GM19463 (cell line): ENCODE data around the gene PLP1.
A peak's percentile ranks its signal among the peaks of the same experiment; 100 is the strongest.
"Not testable (repeated sequence)": the region's sequence is repeated elsewhere in the genome, so short reads cannot be mapped to it uniquely, and the experiment has no call there.

Experiments used
- ATAC-seq: cut with Tn5 transposase; IDR thresholded peaks from one replicate; pipeline ENCODE4 v1.9.1; 2021; ENCODE audit warnings: mild to moderate bottlenecking, moderate library complexity; ENCODE audit not compliant: unreplicated experiment

PLP1 gene

GRCh38 chrX:103780336-103781061 lies 3.9 kb downstream of the PLP1 start:
- no peak for ATAC-seq

- ATAC-seq: no peak
These were observed 4.4 kb downstream of the PLP1 start for GRCh38 chrX:103781062-103781402.

DNA sequence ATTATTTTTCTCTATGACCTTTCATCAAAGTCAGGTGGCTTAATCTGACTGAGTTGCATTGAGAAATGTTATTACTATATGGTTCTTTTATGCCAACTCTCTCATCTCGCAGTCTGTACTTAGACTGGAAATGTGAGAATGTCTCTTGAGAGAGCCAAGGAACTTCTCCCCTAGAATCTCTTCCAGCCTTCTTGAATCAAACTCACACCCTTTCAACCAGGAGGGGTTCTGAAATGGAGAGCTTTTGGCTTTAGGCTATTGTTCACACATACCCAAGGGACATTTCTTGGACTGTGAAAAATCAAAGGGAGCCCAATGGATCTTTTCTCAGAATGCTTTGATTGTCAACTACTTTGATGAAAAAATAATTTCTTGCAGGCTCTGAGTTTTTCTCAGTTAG lies 5.1 kb downstream of the PLP1 start:
- no peak for ATAC-seq

- no peak for ATAC-seq
These were observed 6.0 kb downstream of the PLP1 start for GRCh38 chrX:103782640-103783039.

- ATAC-seq: no peak
These were observed 6.6 kb downstream of the PLP1 start for GRCh38 chrX:103783196-103783595.

DNA sequence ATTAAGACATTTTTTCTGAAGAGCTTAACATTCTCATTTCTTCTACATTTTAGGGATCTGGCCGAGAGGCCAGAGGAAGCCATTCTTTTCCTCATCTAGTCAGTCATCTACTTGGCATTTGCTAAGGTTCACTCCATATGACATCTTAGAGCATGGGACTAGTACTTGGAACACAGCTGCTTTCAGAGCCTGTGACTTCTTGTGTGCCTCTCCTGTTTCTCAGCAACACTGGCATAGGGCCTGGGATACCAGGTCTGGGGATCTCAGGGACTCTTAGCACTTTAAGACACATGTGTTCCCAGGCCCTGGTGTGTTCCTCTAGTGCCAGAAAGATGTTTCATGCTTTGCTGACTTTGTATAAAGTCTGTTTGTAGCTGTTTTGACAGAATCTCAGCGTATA lies 7.3 kb downstream of the PLP1 start:
- no peak for ATAC-seq

- peak; percentile 92 for ATAC-seq
These were observed 12.4 kb downstream of the PLP1 start for GRCh38 chrX:103789004-103789403.

DNA sequence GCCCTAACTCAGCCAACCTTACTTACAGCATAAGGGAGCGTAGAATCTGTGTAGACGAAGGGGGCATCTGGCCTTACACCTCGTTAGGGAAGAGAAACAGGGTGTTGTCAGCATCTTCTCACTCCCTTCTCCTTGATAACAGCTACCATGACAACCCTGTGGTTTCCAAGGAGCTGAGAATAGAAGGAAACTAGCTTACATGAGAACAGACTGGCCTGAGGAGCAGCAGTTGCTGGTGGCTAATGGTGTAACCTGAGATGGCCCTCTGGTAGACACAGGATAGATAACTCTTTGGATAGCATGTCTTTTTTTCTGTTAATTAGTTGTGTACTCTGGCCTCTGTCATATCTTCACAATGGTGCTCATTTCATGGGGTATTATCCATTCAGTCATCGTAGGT lies 14.6 kb downstream of the PLP1 start:
- no peak for ATAC-seq

- ATAC-seq: no peak
These were observed 15.3 kb downstream of the PLP1 start for GRCh38 chrX:103791826-103792485.

GRCh38 chrX:103792916-103793544 lies 16.4 kb downstream of the PLP1 start:
- ATAC-seq: no peak

DNA sequence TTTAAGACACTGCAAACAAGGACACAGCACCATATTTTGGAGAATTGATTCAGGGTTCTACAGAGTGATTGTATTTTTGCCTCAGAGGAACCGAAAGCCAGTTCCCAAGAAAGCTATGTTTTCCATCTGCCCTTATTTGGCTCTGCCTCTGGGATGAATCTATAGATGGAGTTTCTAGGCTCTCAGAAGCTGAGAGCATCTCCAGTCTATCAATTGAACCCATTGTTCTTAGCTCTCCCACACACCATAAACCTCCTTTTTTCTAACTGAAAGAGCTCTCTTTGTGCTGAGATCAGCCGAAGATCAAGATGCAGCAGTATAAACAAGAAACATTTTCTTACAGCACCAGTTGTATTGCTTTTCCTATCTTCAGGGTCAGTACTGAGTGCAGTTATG lies 16.9 kb downstream of the PLP1 start:
- no peak for ATAC-seq

- no peak for ATAC-seq
These were observed 17.5 kb downstream of the PLP1 start for GRCh38 chrX:103794119-103794518.

- no peak for ATAC-seq
These were observed 21.1 kb downstream of the PLP1 start for GRCh38 chrX:103797691-103798090.

- no peak for ATAC-seq
These were observed 23.7 kb downstream of the PLP1 start for GRCh38 chrX:103800318-103800717.

DNA sequence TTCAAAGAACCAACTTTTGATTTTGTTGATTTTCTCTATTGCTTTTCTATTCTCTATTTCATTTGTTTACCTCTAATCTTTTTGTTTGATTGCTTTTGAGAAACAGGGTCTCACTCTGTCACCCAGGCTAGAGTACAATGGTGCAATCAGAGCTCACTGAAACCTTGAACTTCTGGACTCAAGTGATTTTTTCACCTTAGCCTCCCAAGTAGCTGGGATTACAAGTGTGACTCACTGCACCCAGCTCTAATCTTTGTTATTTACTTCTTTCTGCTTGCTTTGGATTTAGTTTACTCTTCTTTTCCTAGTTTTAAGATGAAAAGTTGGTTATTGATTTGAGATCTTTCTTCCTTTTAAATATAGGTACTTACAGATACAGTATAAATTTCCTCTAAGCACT lies 29.2 kb downstream of the PLP1 start:
- no peak for ATAC-seq

DNA sequence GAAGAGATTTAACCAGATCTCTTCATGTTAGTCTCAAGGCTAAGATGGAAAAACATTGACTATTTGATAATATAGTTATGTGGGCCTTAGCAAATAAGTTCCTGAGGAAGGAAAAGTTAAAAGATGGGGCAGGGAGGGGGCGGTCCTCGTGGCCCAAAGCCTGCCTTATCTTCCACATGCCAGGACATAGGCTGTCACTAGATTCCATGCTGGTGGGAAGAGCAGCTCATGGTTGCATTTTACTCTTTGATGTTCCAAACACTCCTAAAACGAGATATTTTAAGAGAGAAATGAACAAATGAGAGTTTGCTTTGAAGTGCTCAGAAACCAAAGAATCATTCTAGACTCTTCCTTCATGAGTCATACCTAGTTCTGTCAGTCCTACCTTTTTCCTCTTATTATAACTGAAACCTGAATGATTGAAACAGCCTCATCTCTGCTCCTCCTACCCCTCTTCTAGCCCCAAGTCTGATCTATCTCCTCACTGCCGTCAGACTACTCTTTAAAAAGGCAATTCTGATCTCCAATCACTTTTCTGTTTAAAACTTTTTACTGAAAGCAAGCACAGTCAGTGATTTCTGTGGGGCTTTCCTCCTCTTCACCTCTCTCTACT lies 30.3 kb downstream of the PLP1 start:
- no peak for ATAC-seq

- no peak for ATAC-seq
These were observed 35.2 kb downstream of the PLP1 start for GRCh38 chrX:103811858-103812257.

- not testable (repeated sequence) for ATAC-seq
These were observed 40.5 kb downstream of the PLP1 start for GRCh38 chrX:103817101-103817500.

GRCh38 chrX:103817502-103817901 lies 40.9 kb downstream of the PLP1 start:
- peak; percentile 57 for ATAC-seq

- no peak for ATAC-seq
These were observed 42.4 kb downstream of the PLP1 start for GRCh38 chrX:103818842-103819619.

- not testable (repeated sequence) for ATAC-seq
These were observed 44.2 kb downstream of the PLP1 start for GRCh38 chrX:103820802-103821201.
